ENCODE measurements around the gene RRAGC. TPM values are rescaled to one million over a fixed set of nuclear protein-coding genes. Genes with fewer than 3 reads are reported as not detected.

Gene RRAGC
- total and polyA plus RNA-seq, 9 donors, result 11.4 to 37.5 (median 24.2) TPM

- 80 to 93% (median 89%) methylated on average over 2 of the region's 2 CpGs for WGBS, 3 donors
- Histone ChIP-seq H3K4me3 (no peak overlapping the region), H3K4me1 (ENCODE audit: insufficient read depth) (no peaks in the 10 kb centered on the region), H3K36me3 (no peaks in the 10 kb centered on the region), H3K9me3 (no peaks in the 10 kb centered on the region), H3K27me3 (no peaks in the 10 kb centered on the region), H3K27ac (no peak overlapping the region)
- intact Hi-C loops (cut with DNase I), result loop anchor here in 2 of 4 donors (10.0 kb wide), 1 partner anchor 119 kb away; the partner anchor contains the start of gene AKIRIN1 (in 2 of the 2)
- DNase-seq, result no peak
- TF ChIP-seq CTCF (IDR thresholded peaks at IDR 0.05) (no peak), EP300 (IDR thresholded peaks at IDR 0.05) (no peak), POLR2A (IDR thresholded peaks at IDR 0.05) (no peak)
Observed at GRCh38 chr1:38875811-38876210, 16.2 kb upstream of the RRAGC start.

GRCh38 chr1:38873027-38873969, 13.7 kb upstream of the RRAGC start, which contains the start of gene MYCBP:
MYCBP (minus strand) TSS chr1:38873348; CDS start chr1:38873305, 43 bp downstream.
- Histone ChIP-seq H3K9me3 (no peaks in the 10 kb centered on the region), H3K27me3 (no peaks in the 10 kb centered on the region), H3K36me3 (no peaks in the 10 kb centered on the region), H3K4me3 (peak within 1 kb of the TSS; percentile 98), H3K4me1 (ENCODE audit: insufficient read depth) (no peaks in the 10 kb centered on the region), H3K27ac (peak within 1 kb of the TSS; percentile 2 to 34)
- TF ChIP-seq EP300 (IDR thresholded peaks at IDR 0.05) (no peak), CTCF (IDR thresholded peaks at IDR 0.05) (peak in 2 of 3 donors; percentile 10 to 51), POLR2A (IDR thresholded peaks at IDR 0.05) (no peak)
- 0 to 1% (median 0%) methylated on average over 39 to 69 of the region's 69 CpGs for WGBS, 3 donors
- intact Hi-C loops (cut with DNase I), result loop anchor here in 2 of 4 donors (5.0 to 10.0 kb wide), 2 partner anchors 122 to 209 kb away; partner anchors contain the start of gene AKIRIN1 (in 2 of the 2)
- DNase-seq, result peak; percentile 94 to 97 (median 94)

- H3K9me3 ChIP-seq, result no peaks in the 10 kb centered on the region
- H3K27me3 ChIP-seq, result no peaks in the 10 kb centered on the region
- intact Hi-C loops (cut with DNase I), result loop anchor here in 2 of 4 donors (5.0 to 10.0 kb wide), 2 partner anchors 122 to 210 kb away; partner anchors contain the start of gene AKIRIN1 (in 2 of the 2)
- peak overlapping the region; percentile 98 for H3K4me3 ChIP-seq
- H3K27ac ChIP-seq, result no peak overlapping the region
- TF ChIP-seq CTCF (IDR thresholded peaks at IDR 0.05) (no peak), EP300 (IDR thresholded peaks at IDR 0.05) (no peak), POLR2A (IDR thresholded peaks at IDR 0.05) (no peak)
- H3K4me1 ChIP-seq (ENCODE audit: insufficient read depth), result no peaks in the 10 kb centered on the region
- 2 to 5% (median 2%) methylated on average over 24 to 25 of the region's 25 CpGs for WGBS, 3 donors
- DNase-seq, result no peak
- H3K36me3 ChIP-seq, result no peaks in the 10 kb centered on the region
Observed at GRCh38 chr1:38872401-38873026, 12.9 kb upstream of the RRAGC start.

- 89 to 94% (median 91%) methylated on average over 8 of the region's 8 CpGs for WGBS, 3 donors
- TF ChIP-seq POLR2A (IDR thresholded peaks at IDR 0.05) (no peak), EP300 (IDR thresholded peaks at IDR 0.05) (no peak), CTCF (IDR thresholded peaks at IDR 0.05) (no peak)
- Histone ChIP-seq H3K9me3 (no peaks in the 10 kb centered on the region), H3K4me1 (ENCODE audit: insufficient read depth) (no peaks in the 10 kb centered on the region), H3K36me3 (no peaks in the 10 kb centered on the region), H3K27me3 (no peaks in the 10 kb centered on the region), H3K27ac (no peak overlapping the region), H3K4me3 (no peak overlapping the region)
- intact Hi-C loops (cut with DNase I), result loop anchor here in 2 of 4 donors (5.0 to 10.0 kb wide), 2 partner anchors 124 to 211 kb away; partner anchors contain the start of gene AKIRIN1 (in 2 of the 2)
- no peak for DNase-seq
Observed at GRCh38 chr1:38870996-38871395, 11.4 kb upstream of the RRAGC start.
